NCI-H187 treated with DMSO at 0.1 percent for 48 hours (cell line): ENCODE data around the gene SMYD4.

Experiments
- DNase-seq: peaks from one replicate; lab custom pipeline; 2025; lab: John Stamatoyannopoulos, UW

Gene SMYD4

GRCh38 chr17:1732241-1732832 is 97.4 kb downstream of the SMYD4 start:
- no peak for DNase-seq

DNA sequence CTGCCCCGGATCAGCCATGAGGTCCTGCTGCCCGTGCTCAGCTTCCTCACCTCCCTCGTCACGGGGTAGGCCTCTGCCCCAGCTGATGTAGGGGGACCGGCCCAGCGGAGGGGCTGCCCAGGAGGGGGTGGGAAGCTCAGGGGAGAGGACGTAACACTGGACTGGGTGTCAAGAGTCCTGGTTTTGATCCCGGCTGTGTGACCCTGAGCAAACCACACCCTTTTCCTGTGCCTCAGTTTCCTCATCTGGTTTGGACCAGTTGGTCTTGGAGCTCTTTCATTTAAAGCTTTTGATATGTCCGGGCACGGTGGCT is 98.6 kb downstream of the SMYD4 start:
- no peak for DNase-seq

GRCh38 chr17:1730326-1731193 is 99.1 kb downstream of the SMYD4 start:
- no peak for DNase-seq

DNA sequence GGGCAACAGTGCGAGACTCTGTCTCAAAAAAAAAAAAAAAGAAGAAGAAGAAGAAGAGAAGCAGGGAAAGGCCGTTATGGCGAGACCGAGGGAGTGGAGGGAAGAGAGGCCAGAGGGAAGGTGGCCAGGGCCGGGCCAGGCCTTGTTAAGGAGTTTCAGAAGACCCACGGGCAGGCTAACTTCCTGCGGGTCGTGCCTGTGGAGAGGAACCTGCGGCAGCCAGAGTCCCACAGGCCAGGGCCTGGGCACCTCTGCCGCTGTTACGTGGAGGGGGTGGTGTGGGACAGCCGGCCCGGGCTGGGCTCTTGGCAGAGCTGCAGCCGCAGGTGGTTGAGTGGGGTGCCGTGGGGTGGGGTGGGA is 99.8 kb downstream of the SMYD4 start:
- no peak for DNase-seq
